ENCODE data around the gene CABLES2.

The CABLES2 gene

GRCh38 chr20:62430311-62430853, 23.3 kb upstream of the CABLES2 start:
- Histone ChIP-seq H3K4me3 (ENCODE audit: low read length) (no peak overlapping the region), H3K4me2 (ENCODE audit: low read length) (no peak overlapping the region), H3K4me1 (ENCODE audit: control insufficient read depth, low read length) (no peaks in the 10 kb centered on the region), H3K36me3 (ENCODE audit: control insufficient read depth, low read length) (no peaks in the 10 kb centered on the region), H3K79me2 (ENCODE audit: control insufficient read depth, low read length) (no peaks in the 10 kb centered on the region), H4K20me1 (ENCODE audit: control insufficient read depth, insufficient read depth, low read depth, low read length) (no peaks in the 10 kb centered on the region), H3K27me3 (ENCODE audit: control insufficient read depth, low read length) (peaks cover 3% of the 10 kb centered on the region; the same call in 1 of the 2 replicates), H3K27ac (ENCODE audit: low read depth, low read length) (no peak overlapping the region), H3K9me3 (ENCODE audit: control insufficient read depth, insufficient read depth, low read length) (no peaks in the 10 kb centered on the region), H3F3A (ENCODE audit: control insufficient read depth, insufficient read depth) (no peaks in the 10 kb centered on the region), H3K9me2 (replicated peaks; ENCODE audit: control insufficient read depth, low read length) (no peaks in the 10 kb centered on the region)
- TF ChIP-seq CTCF (IDR thresholded peaks at IDR 0.05; ENCODE audit: low read depth, low read length, poor library complexity, severe bottlenecking) (no peak), EZH2phosphoT487 (IDR thresholded peaks at IDR 0.05; ENCODE audit: borderline replicate concordance, low read length) (no peak)

- no peaks in the 10 kb centered on the region for H3K9me3 ChIP-seq (ENCODE audit: control insufficient read depth, insufficient read depth, low read length)
- no peaks in the 10 kb centered on the region for H3K9me2 ChIP-seq (replicated peaks; ENCODE audit: control insufficient read depth, low read length)
These were observed 22.6 kb upstream of the CABLES2 start for GRCh38 chr20:62429455-62430310.

GRCh38 chr20:62428396-62429295, 21.6 kb upstream of the CABLES2 start:
- Histone ChIP-seq H3K27me3 (ENCODE audit: control insufficient read depth, low read length) (no peaks in the 10 kb centered on the region), H3F3A (ENCODE audit: control insufficient read depth, insufficient read depth) (no peaks in the 10 kb centered on the region), H3K79me2 (ENCODE audit: control insufficient read depth, low read length) (no peaks in the 10 kb centered on the region), H3K4me2 (ENCODE audit: low read length) (no peak overlapping the region), H3K9me2 (replicated peaks; ENCODE audit: control insufficient read depth, low read length) (no peaks in the 10 kb centered on the region), H3K36me3 (ENCODE audit: control insufficient read depth, low read length) (no peaks in the 10 kb centered on the region), H4K20me1 (ENCODE audit: control insufficient read depth, insufficient read depth, low read depth, low read length) (no peaks in the 10 kb centered on the region), H3K4me1 (ENCODE audit: control insufficient read depth, low read length) (no peaks in the 10 kb centered on the region), H3K27ac (ENCODE audit: low read depth, low read length) (no peak overlapping the region), H3K4me3 (ENCODE audit: low read length) (no peak overlapping the region), H3K9me3 (ENCODE audit: control insufficient read depth, insufficient read depth, low read length) (no peaks in the 10 kb centered on the region)
- TF ChIP-seq CTCF (IDR thresholded peaks at IDR 0.05; ENCODE audit: low read depth, low read length, poor library complexity, severe bottlenecking) (no peak), EZH2phosphoT487 (IDR thresholded peaks at IDR 0.05; ENCODE audit: borderline replicate concordance, low read length) (no peak)

More at GRCh38 chr20:62429455-62430310, 22.6 kb upstream of the CABLES2 start:
- Histone ChIP-seq H3K27me3 (ENCODE audit: control insufficient read depth, low read length) (no peaks in the 10 kb centered on the region; the same call in 1 of the 2 replicates), H4K20me1 (ENCODE audit: control insufficient read depth, insufficient read depth, low read depth, low read length) (no peaks in the 10 kb centered on the region), H3K36me3 (ENCODE audit: control insufficient read depth, low read length) (no peaks in the 10 kb centered on the region), H3K4me1 (ENCODE audit: control insufficient read depth, low read length) (no peaks in the 10 kb centered on the region), H3K4me2 (ENCODE audit: low read length) (no peak overlapping the region), H3F3A (ENCODE audit: control insufficient read depth, insufficient read depth) (no peaks in the 10 kb centered on the region), H3K79me2 (ENCODE audit: control insufficient read depth, low read length) (no peaks in the 10 kb centered on the region), H3K27ac (ENCODE audit: low read depth, low read length) (no peak overlapping the region), H3K4me3 (ENCODE audit: low read length) (no peak overlapping the region)
- TF ChIP-seq EZH2phosphoT487 (IDR thresholded peaks at IDR 0.05; ENCODE audit: borderline replicate concordance, low read length), result no peak
- TF ChIP-seq CTCF (IDR thresholded peaks at IDR 0.05; ENCODE audit: low read depth, low read length, poor library complexity, severe bottlenecking), result no peak
